Measurements from ENCODE around the gene SRSF1.
"Not testable (repeated sequence)": the region's sequence is repeated elsewhere in the genome, so short reads cannot be mapped to it uniquely, and the experiment has no call there.

Gene SRSF1, protein sequence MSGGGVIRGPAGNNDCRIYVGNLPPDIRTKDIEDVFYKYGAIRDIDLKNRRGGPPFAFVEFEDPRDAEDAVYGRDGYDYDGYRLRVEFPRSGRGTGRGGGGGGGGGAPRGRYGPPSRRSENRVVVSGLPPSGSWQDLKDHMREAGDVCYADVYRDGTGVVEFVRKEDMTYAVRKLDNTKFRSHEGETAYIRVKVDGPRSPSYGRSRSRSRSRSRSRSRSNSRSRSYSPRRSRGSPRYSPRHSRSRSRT

DNA sequence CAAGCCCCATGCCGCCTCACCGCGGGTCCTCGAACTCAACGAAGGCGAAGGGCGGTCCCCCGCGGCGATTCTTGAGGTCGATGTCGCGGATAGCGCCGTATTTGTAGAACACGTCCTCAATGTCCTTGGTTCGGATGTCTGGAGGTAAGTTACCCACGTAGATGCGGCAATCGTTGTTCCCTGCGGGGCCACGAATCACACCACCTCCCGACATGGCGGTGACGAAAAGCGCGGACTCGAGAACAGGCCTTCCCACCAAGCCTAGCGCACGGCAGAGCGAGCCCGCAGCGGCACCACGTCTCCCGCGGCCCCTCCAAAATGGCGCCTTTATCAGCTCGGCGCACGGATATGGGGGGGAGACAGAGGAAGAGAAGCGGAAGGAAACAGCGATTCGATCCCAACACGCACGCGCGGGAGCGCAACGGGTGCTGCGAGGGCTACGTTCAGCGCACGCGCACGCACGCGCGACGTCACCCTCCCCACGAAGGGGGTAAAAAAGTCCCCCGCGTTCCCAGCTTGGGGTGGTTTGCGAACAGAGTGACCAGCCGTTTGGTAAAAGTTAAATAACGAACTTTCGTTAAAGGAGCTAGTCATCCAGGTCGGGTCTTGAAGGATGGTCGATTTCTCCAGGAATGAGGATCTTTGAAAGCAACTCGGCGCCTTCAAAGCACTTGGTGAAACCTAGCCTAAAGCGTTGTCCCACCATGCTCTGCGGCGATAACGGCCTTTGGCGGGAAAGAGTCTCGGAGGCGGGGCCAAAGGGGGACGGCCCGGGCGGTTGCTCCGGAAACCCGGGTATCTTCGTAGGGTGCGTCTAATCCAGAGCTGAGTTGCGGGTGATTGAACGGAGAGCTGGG, at the start of gene SRSF1:
Gene SRSF1, minus strand, starts transcription at position 323 of the 857 bp plus-strand sequence. Its CDS starts 109 bp downstream, at position 214.
- peak; percentile 94 to 98 (median 96) for DNase-seq (ENCODE audit: low read depth in 3 of 3)

DNA sequence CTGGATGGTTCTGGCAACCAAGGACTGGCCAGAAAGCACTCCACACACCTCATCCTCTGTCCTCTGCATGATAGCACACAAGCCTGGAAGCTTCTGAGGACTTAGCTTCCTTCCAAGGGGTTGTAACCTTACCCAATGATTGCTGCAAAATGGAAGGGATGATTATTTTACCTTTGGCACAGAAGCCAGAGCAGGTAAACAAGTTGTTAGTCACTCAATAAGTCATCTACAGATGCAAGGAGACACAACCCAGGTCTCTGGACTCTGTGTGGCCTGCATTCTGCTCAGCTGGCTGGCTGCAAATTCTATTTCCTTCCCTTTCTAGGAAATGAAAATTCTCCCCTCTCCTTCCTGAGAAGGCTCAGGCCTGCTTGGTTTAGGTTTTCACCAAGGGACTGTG, 49.4 kb upstream of the SRSF1 start:
- no peak for DNase-seq (ENCODE audit: low read depth in 3 of 3)

DNA sequence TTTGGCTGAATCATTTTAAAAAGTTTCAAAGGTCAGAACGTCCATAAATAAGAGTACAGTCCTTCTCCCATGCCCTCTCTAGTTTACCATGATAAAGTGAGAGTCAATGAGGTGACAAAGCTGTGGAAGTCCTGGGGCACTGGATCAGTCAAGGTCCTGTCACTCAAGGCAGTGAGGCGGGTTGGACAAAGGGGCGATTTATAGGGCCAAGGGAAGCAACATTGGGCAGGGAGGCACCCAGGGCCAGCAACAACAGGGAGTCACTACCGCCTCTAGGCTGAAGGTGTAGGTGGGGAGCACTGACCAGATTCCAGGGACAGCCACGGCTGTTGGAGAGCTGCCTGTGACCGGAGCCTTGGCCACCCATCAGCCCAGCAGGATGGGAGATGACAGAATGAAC, 47.6 kb upstream of the SRSF1 start:
- DNase-seq (ENCODE audit: low read depth in 3 of 3) = no peak

DNA sequence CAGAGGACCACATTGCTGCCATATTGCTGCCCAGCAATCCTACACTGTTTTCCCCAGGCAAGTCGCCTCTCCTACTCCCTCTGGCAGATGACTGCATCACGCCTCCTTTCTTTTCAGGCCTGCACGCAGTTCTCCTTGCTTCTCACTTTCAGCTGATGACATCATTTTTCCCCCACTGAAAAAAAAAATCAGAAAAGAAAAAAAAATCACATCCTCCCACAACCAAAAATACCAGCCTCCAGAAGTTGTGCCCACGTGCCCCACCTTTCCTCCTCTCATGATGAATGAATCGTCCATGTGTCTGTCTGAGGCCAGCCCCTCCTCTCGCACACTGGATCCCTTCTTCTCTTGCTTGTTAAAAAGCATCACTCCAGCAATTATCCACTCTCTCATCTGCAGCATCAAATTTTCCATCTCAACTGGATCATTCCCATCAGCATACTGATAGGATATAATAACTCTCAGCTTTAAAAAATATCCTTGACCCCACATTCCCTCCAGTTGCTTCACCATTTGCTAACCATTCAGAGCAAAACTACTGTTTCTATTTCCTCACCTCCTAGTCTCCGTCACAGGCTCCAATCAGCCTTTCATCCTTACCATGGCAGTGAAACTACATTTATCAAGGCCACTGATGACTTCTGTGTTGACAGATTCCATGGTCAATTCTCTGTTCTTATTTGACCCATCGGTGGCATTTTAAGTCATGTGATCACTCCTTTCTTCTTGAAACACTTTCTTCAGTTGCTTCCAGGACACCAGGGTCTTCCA, 46.1 kb upstream of the SRSF1 start:
- DNase-seq (ENCODE audit: low read depth in 3 of 3) = peak; percentile 0 to 10 (median 9)

DNA sequence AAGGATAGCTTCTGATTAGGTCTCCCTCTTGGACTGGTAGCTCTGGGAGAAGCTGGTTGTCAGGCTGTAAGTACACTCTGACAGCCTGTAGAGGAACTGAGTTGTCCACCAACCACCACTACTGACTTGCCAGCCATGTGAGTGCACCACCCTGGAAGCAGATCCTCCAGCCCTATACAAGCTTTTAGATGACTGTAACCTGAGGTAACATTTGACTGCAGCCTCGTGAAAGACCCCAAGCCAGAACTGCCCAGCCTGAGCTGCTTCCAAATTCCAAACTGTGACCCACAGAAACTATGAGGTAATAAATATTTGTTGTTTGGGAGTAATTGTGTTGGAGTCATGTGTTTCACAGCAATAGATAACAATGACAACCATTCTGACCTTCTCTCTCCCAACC, 45.4 kb upstream of the SRSF1 start:
- DNase-seq (ENCODE audit: low read depth in 3 of 3) = no peak

DNA sequence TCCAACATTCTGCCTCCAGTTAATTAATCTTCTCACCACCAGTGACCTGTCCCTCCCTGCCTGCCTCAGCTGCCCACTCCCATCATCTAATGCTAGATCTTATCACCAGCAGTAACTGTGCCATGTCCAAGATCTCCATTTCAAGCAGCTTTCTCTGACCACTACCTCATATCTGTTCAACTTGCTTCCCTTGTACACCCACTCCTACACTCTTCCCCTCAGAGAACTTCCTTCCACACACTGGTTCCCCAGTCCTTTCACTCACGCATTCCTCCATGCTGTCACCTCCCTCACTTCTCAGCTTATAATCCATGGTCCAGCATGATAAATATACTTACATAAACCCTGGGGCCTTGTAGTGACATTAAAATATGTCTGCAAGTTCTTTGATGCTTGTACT, 44.4 kb upstream of the SRSF1 start:
- DNase-seq (ENCODE audit: low read depth in 3 of 3) = no peak

DNA sequence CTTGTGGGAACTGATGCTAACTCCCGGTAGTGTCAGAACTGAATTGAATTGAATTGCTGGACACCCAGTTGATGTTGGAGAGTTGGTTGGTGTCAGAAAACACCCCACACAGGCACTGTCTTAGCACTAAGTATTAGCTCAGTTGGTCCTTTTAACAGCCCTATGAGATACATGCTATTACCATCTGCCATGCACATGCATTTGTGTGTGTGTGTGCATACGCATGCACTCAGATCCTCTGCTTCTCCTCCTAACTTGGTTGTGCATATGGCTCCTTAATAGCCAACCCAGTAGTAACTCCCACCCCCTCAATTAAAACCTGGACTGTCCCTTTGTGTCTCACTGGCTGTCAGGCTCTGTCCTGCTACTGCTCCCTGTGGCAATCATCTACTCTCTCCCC, 43.9 kb upstream of the SRSF1 start:
- no peak for DNase-seq (ENCODE audit: low read depth in 3 of 3)

DNA sequence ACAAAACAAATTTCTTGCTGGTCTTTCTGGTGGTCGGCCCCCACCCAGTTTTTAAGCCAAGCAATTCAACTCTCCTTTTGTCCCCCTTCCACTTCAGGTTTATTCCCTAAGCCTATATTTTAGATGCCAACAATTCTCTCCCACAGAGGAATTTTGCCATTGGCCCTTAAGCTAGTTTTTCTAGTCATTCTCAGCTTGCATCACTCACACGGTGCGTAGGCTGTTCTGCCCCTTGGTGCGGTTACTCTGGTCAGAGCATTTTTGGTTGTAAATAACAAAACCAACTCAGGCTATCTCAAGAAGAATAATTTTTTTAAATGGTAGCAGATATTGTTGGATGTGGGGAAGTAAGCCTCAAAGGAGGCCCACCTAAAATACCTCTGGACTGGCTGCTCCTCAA, 42.5 kb upstream of the SRSF1 start:
- DNase-seq (ENCODE audit: low read depth in 3 of 3) = no peak

DNA sequence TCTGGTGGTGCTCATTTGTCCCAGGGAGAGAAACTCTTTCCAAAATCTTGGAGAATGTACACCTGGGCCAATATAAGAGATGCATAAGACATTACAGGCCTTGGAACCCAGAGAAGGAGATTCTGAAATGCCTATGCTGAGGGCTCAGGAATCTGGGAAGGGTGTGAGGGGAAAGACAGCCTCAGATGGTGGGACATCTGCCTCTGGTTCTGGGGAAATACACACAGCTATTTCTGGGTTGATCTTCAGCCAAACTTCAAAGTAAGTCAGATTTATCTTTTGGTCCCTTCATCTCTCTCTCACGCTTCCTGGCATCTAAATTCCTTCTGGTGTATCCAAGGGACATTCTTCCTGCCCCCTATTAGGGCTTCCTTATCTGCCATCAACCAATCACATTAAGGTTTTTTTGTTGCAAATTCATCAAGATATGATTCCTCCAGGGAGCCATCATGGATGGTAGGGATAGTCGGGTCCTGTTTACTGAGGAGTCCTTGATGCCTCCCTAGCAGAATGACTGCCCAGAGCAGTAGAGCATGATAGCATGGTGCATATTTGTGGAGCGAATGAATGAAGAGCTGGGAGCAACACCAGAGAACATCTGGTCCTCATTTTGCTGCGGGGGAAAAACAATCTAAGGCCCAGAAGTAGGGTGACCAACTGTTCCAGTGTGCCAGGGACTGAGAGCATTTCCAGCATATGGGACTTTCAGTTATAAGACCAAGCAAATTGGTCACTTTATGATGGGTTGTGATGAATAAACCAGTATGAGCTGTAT, 40.5 kb upstream of the SRSF1 start:
- no peak for DNase-seq (ENCODE audit: low read depth in 3 of 3)

DNA sequence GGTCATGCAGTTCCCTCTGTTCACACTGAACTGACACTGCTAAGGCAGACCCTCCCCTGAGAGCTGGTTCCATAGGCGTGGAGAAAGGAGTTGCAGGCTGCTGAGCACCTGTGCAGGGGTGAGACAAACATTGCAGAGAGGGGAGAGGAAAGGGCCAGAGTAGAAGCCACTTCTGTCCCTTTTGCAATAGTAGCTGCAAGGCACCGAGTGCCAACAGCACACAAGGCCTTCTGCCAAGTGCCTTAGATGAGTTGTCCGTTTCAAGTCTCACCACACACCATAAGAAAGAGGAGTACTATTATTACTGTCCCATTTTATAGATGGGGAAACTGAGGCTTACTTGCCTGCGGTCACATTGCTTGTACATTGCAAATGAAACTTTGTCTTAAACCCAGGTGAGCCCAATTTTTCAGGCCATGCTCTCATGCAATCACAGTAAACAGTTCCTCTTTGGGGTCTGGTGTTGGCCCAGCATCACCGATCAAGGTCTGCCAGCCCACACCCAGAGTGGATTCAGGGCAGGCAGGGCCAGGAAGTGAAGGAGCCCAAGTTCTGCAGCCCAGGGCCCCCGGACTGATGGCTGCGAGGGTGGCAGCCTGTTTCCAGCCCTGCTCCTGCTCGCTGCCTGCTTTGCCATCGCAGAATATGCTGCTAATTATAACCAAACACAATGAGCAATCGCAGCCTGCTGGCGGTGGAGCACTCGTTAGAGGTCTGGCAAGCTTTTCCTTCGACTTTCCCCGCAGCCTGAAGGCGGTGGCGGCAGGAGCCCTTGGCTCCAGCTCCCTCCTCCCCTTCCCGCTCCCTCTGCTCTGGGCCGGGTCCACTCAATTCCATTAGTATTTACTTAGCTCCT, 39.4 kb upstream of the SRSF1 start:
- DNase-seq (ENCODE audit: low read depth in 3 of 3) = no peak

DNA sequence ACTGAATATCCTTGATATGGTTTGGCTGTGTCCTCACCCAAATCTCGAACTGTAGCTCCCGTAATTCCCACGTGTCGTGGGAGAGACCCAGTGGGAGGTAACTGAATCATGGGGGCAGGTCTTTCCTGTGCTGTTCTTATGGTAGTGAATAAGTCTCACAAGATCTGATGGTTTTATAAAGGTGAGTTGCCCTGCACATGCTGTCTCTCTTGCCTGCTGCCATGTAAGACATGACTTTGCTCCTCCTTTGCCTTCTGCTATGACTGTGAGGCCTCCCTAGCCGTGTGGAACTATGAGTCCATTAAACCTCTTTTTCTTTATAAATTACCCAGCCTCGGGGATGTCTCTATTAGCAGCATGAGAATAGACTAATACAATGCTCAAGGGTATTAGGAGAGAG, 37.2 kb upstream of the SRSF1 start:
- DNase-seq (ENCODE audit: low read depth in 3 of 3) = not testable (repeated sequence)

DNA sequence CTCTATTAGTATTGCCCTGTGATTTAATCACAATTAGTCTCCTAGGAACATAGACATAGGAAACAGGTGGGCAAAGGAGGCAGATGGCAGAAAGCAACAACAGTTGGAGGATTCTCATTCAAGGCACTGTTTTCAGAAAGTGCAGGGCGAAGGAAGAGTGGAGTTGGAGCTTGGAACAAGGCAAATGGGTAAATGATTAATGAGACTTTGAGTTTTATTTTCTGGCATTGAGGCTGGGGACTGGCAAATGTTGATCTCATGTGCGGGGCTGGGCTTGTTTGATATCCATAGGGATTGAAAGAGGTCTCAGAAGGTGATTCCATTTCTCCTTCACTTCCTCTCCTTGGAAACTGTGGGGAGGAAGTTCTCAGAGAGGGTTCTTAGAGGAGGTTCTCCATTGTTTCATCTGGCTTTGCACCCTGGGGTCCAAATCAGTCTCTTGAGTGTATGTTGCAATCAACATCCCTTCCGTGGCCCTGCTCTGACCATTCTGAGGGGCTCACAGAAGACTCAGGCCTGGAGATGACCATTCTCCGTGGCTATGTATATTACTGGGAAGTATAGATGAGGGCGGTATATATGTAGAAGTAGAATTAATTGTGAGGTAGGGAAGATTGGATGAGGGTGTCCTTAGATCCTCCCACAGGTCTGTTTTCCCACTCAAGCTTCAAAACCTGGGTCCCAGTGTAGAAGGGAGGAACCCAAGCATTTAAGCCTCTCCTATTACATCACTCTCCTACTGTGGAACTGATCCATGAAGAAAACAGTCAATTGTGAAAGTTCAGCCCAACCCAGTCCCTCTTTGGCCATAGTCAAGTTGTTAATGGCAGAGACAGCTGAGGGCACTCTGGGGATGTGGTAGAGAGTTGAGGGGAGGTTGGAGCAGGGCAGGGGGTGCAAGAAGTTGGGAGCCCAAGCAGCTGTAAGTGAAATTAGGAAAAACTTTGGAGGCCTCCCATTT, 36.5 kb upstream of the SRSF1 start:
- DNase-seq (ENCODE audit: low read depth in 3 of 3) = no peak

DNA sequence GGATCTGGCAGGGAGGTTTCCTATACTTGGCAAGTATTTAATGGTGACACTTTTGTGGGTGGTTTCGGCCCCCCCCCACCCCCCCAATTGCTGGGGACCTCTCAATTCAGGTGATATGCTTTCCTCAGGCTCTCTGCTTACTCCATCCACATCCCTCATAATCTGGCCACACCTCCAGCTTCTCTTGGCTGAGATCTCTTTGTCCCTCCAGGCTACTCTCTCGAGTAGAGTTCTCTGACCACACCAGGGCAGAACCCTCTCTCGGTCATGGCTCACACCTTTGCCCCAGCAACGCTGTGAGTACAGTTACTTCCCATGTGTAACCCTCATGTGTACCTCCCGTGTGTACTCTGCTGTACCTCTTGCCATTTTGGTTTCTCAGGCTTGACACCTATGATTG, 34.1 kb upstream of the SRSF1 start:
- DNase-seq (ENCODE audit: low read depth in 3 of 3) = no peak

DNA sequence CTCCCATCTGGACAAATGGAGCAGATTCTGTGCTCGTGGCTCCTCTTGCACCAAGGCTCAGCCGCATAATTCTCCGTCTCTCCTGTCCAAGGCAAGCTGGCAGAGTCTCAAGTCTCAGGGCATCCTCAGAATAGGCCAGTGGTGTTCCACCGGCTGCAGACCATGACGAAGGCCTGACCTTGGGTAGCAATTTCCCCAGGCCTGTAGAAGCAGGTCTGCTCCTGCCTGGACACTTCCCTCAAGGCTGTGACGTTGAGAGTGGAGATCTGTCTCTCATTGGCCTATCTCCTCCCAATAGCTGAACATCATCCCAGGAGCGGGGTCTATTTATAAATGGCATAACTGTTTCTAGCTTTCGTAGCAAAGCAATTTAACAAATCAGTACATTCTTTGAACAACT, 33.3 kb upstream of the SRSF1 start:
- DNase-seq (ENCODE audit: low read depth in 3 of 3) = no peak

DNA sequence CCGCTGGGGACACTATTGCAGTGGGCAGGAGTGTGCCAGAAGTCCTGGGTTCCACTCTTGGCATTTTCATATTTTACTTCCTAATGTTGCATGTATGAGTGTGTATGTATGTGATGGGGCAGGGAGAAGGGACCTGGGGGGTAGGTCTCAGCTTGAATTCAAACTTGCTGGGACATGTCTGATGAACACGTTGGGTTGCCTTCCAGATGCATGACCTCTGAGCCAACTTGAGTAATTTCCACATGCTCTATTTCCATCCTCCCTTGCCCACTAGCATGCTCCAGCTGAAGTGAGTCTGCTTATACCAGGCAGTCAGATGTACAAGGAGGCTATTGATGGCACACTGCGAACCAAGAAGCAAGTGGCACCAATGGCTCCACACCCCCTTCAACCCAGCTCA, 32.9 kb upstream of the SRSF1 start:
- DNase-seq (ENCODE audit: low read depth in 3 of 3) = no peak

DNA sequence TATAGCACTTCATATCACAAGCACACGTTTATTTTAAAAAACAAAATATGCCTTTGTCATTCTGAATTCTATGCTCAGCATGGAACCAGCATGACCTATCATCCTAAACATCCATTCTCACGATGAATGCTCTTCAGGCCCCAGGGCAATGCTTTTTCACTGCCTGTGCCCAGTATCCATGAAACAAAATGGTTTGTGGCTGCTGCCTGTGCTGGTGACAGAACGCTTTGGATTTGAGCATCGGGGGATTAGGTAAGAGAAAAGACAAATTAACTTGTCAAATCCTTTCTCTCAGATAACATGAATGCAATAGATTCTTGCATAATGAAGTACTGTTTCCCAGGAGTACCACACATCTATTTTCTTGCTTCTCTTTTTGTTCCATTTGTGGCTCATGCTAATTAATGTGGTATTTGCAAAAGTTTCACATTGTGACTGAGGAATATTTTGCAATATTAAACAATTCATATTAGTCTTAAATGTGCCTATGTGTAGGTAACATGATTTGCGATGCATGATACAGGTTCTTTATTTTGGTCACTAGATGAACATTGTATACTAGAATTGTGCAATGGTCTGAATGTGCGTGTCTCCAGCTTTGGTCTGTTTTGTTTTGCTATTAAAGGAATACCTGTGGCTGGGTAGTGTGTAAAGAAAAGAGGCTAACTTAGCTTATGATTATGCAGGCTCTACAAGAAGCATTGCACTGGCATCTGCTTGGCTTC, 25.8 kb upstream of the SRSF1 start:
- DNase-seq (ENCODE audit: low read depth in 3 of 3) = no peak

DNA sequence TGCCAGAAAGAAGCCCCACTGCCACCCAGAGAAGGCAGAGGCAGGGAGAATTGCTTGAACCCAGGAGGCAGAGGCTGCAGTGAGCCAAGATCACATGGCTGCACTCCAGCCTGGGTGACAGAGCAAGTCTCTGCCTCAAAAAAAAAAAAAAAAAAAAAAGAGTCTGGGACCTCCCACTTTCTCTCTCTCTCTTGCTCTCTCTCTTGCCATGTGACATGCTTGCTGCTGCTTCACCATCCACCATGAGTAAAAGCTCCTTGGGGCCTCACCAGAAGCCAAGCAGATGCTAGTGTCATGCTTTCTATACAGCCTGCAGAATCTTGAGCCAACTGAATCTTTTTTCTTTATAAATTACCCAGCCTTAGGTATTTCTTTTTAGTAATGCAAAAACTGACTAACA, 21.5 kb upstream of the SRSF1 start:
- no peak for DNase-seq (ENCODE audit: low read depth in 3 of 3)

DNA sequence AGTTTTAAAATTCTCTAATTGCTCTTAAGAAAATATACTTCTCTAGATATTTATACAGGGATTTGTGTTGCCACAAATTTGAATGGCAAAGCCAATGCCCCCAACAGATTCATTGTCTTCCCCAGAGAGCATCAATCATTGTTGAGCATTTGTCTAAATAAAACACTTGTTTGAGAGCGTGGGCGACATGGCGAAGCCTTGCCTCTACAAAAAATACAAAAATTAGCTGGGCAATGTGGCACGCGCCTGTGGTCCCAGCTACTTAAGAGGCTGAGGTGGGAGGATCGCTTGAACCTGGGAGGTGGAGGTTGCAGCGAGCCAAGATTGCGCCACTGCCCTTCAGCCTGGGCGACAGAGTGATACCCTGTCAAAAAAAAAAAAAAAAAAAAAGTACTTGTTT, 13.4 kb upstream of the SRSF1 start:
- no peak for DNase-seq (ENCODE audit: low read depth in 3 of 3)

DNA sequence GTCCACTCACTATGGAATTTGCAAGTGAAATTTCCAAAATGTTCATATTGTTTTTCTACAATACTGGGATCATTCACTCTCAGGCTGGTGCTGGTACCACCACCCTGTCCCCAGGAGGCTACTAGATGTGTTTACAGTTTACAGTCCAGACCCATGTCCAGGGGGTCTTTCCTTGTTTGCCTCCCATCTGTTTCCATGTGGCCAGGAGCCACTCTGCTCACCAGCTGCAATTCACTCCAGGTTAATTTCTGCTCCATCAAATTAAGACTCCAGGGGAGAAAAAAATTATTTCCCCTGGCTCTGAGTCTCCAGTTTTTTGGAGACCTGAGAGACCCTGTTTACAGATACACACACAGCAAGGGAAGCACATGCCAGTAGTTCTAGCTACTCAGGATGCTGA, 12.5 kb upstream of the SRSF1 start:
- DNase-seq (ENCODE audit: low read depth in 3 of 3) = no peak

Data from stimulated activated CD4-positive, alpha-beta T cell treated with anti-CD3 and anti-CD28 coated beads, TNF-alpha, amount 100 ng/mL, for 48 hours (primary cell).